ENCODE data around the gene AARSD1.
"Not testable (repeated sequence)": the region's sequence is repeated elsewhere in the genome, so short reads cannot be mapped to it uniquely, and the experiment has no call there.

Gene AARSD1

GRCh38 chr17:42918902-42919521, 45.2 kb downstream of the AARSD1 start:
- no peak for DNase-seq

GRCh38 chr17:42917236-42917603, 47.0 kb downstream of the AARSD1 start:
- DNase-seq: no peak

DNA sequence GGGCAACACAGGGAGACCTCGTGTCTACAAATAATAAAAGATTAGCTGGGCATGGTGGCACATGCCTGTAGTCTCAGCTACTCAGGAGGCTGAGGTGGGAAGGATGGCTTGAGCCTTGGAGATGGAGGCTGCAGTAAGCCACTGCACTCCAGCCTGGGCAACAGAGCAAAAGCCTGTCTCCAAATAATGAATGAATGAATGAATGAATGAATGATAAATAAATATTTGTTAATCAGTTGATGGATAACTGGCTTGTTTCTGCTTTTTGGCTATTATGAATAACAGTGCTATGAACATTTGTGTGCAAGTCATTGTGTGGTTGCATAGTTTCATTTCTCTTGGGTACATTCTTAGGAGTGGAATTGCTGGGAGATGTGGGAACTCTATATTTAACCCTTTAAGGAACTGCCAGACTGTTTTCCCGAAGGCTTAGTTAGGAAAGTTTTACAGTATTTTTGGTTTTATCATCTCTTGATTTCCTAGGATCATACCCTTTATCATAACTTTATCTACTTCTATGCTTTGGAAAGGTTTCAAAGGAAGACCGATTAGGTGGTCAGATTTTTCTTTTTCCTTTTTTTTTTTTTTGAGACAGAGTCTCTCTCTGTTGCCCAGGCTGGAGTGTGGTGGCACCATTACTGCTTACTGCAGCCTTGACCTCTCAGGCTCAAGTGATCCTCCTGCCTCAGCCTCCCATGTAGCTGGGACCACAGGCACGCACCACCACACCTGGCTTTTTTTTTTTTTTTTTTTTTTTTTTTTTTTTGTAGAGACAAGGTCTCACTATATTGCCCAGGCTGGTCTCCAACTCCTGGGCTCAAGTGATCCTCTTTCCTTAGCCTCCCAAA, 47.6 kb downstream of the AARSD1 start:
- DNase-seq: not testable (repeated sequence)

GRCh38 chr17:42915288-42915687, 49.0 kb downstream of the AARSD1 start:
- DNase-seq: not testable (repeated sequence)

- no peak for DNase-seq
Measured at GRCh38 chr17:42913981-42914617, 50.2 kb downstream of the AARSD1 start.

- no peak for DNase-seq
Measured at GRCh38 chr17:42913522-42913921, 50.7 kb downstream of the AARSD1 start.

DNA sequence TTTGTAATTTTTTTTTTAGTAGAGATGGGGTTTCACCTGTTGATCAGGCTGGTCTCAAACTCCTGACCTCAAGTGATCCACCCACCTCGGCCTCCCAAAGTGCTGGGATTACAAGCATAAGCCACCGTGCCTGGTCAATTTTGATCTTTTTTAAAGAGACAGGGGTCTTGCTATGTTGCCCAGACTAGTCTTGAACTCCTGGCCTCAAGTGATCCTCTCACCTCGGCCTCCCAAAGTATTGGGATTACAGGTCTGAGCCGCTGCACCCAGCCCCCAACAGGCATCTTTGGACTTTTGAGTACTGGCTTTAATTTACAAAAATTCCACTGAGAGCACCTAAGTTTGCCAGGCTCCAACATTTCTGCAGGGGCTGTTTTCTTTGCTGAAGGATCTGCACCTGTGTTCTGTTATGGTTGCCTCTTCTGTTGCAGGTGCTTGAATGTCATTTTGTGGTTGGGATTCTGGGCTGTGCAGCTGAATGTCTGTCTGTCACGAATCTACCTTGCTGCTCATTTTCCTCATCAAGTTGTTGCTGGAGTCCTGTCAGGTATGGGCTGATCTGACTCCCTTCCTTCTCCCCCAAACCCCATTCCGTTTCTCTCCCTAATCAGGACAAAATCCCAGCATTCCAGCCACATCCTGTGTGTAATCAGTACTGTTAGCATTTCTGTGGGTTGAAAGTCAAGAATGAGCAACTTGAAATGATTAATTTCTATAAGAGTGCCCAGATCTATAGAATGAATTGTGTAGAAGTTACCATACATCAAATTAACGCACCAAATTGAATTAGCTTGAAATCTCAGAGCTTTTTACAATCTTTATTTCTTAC, 55.2 kb downstream of the AARSD1 start:
- no peak for DNase-seq

- DNase-seq: no peak
Measured at GRCh38 chr17:42906772-42907446, 57.3 kb downstream of the AARSD1 start.

DNA sequence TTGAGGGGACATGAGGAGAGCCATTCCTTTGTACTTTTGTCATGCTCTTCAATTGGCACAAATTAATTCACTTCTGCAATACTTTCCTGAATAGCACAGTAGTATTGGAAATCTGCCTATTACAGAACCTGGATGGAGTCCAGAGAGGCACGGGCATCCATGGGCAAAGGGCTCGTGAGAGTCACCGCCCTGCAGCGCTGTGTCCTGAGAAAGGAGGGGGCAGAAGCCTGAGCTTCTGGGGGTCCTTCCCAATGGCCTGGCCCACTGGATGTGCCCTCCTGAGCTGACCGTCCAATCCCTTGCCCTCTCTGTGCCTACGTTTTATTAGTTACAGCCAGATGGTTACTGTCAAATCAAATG, 60.2 kb downstream of the AARSD1 start:
- DNase-seq: no peak

DNA sequence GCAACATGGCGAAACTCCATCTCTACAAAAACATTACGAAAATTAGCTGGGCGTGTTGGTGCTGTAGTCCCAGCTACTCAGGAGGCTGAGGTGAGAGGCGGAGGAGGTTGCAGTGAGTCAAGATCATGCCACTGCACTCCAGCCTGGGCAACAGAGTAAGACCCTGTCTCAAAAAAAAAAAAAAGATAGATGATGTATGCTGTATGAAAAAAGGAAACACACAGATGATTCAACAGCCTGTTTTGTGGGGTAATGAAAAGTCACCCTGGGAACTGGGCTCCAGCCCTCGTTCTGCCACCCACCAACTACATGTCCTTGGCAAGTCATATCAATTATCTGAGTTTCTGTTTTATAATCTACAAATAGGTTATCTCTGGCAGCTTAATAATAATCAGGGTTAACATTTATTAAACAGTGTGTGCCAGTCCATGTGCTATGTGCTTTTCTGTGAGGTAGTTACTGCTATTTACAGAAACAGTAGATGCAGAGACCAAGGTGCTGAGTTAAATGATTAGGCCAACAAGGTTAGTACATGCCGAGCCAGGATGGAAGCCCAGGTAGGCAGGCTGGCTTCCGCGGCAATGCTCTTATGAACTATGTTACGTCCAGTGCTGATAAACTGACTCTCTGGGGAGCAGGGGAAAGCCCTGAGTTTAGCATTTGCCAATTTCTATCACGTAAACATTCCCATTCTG, 62.6 kb downstream of the AARSD1 start:
- no peak for DNase-seq
